Stimulated activated CD4-positive, alpha-beta T cell treated with anti-CD3 and anti-CD28 coated beads, Interleukin-2, amount 100 ng/mL, for 48 hours (primary cell): Measurements from ENCODE around the gene SHLD1.
"Not testable (repeated sequence)": the region's sequence is repeated elsewhere in the genome, so short reads cannot be mapped to it uniquely, and the experiment has no call there.

ENCODE experiments used
- DNase-seq, 2 donors: peaks; one replicate each; pipeline ENCODE4 v3.0.0-alpha.2; 2020

The SHLD1 gene

GRCh38 chr20:5737966-5738365 is 12.2 kb upstream of the SHLD1 start:
- DNase-seq: no peak

- DNase-seq: not testable (repeated sequence)
Observed at GRCh38 chr20:5740643-5741042, 9.6 kb upstream of the SHLD1 start.

- no peak for DNase-seq
Observed at GRCh38 chr20:5741089-5741488, 9.1 kb upstream of the SHLD1 start.

- DNase-seq: no peak
Observed at GRCh38 chr20:5742041-5742440, 8.2 kb upstream of the SHLD1 start.

GRCh38 chr20:5745416-5746030 is 4.7 kb upstream of the SHLD1 start:
- no peak for DNase-seq

- no peak for DNase-seq
Observed at GRCh38 chr20:5746064-5746463, 4.1 kb upstream of the SHLD1 start.

GRCh38 chr20:5748246-5748645 is 2.0 kb upstream of the SHLD1 start:
- no peak for DNase-seq

GRCh38 chr20:5749512-5749951 is 669 bp upstream of the SHLD1 start:
- not testable (repeated sequence) for DNase-seq

GRCh38 chr20:5751856-5752255 is 1.7 kb downstream of the SHLD1 start:
- no peak for DNase-seq

GRCh38 chr20:5753814-5754213 is 3.6 kb downstream of the SHLD1 start:
- DNase-seq: no peak

GRCh38 chr20:5757949-5758348 is 7.7 kb downstream of the SHLD1 start:
- no peak for DNase-seq

- no peak for DNase-seq
Observed at GRCh38 chr20:5766085-5766764, 16.0 kb downstream of the SHLD1 start.

GRCh38 chr20:5767493-5768098 is 17.4 kb downstream of the SHLD1 start:
- no peak for DNase-seq

- no peak for DNase-seq
Observed at GRCh38 chr20:5770231-5770986, 20.2 kb downstream of the SHLD1 start.

- no peak for DNase-seq
Observed at GRCh38 chr20:5770987-5771318, 20.8 kb downstream of the SHLD1 start.

- no peak for DNase-seq
Observed at GRCh38 chr20:5772704-5773103, 22.5 kb downstream of the SHLD1 start.

GRCh38 chr20:5773589-5773988 is 23.4 kb downstream of the SHLD1 start:
- DNase-seq: no peak

GRCh38 chr20:5776077-5776476 is 25.9 kb downstream of the SHLD1 start:
- no peak for DNase-seq

- DNase-seq: no peak
Observed at GRCh38 chr20:5779071-5779900, 29.1 kb downstream of the SHLD1 start.

- no peak for DNase-seq
Observed at GRCh38 chr20:5780846-5781217, 30.6 kb downstream of the SHLD1 start.

GRCh38 chr20:5781367-5781766 is 31.2 kb downstream of the SHLD1 start:
- not testable (repeated sequence) for DNase-seq

GRCh38 chr20:5781798-5782750 is 31.9 kb downstream of the SHLD1 start:
- DNase-seq: no peak
